Liver (tissue), 9 donors: ENCODE results near the gene ANKS1A. TPM values are rescaled to one million over a fixed set of nuclear protein-coding genes. Genes with fewer than 3 reads are reported as not detected.

ENCODE experiments used
- DNase-seq: peaks from one replicate; pipeline ENCODE4 v3.0.0-alpha.2; 2017; ENCODE audit warnings: low spot score
- H3K27ac ChIP-seq, 2 donors: one replicate each; pipeline ENCODE4 v1.7.0; 2013; ENCODE audit warnings: inconsistent platforms in 2 of 2, low read length in 2 of 2, control low read depth in 1 of 2, low read depth in 1 of 2, mild to moderate bottlenecking in 1 of 2
- H3K27me3 ChIP-seq, 4 donors: one replicate each; pipeline versions ENCODE4 v1.6.1 to v1.7.0; 2013; ENCODE audit warnings: low read length in 3 of 4, inconsistent platforms in 1 of 4, mild to moderate bottlenecking in 1 of 4, moderate library complexity in 1 of 4; ENCODE audit not compliant: control insufficient read depth in 4 of 4, insufficient read depth in 4 of 4
- H3K36me3 ChIP-seq, 4 donors: one replicate each; pipeline versions ENCODE4 v1.6.1 to v1.7.0; 2013; ENCODE audit warnings: low read length in 3 of 4, mild to moderate bottlenecking in 3 of 4, low read depth in 1 of 4, moderate library complexity in 1 of 4; ENCODE audit not compliant: control insufficient read depth in 4 of 4, insufficient read depth in 3 of 4
- H3K4me1 ChIP-seq, 4 donors: one replicate each; pipeline versions ENCODE4 v1.6.1 to v1.7.0; 2013; ENCODE audit warnings: low read length in 3 of 4, mild to moderate bottlenecking in 3 of 4, moderate library complexity in 1 of 4; ENCODE audit not compliant: control insufficient read depth in 4 of 4, insufficient read depth in 4 of 4
- H3K4me3 ChIP-seq, 3 donors: one replicate each; pipeline versions ENCODE4 v1.6.1 to v1.7.0; 2013; ENCODE audit warnings: low read length in 3 of 3, control low read depth in 1 of 3, low read depth in 1 of 3, mild to moderate bottlenecking in 1 of 3
- H3K9ac ChIP-seq, 2 donors: one replicate each; pipeline ENCODE4 v1.7.0; 2013; ENCODE audit warnings: low read length in 2 of 2, mild to moderate bottlenecking in 2 of 2, moderate library complexity in 2 of 2, control low read depth in 1 of 2, low read depth in 1 of 2
- H3K9me3 ChIP-seq, 4 donors: one replicate each; pipeline versions ENCODE4 v1.6.1 to v1.7.0; 2013; ENCODE audit warnings: low read length in 3 of 4; ENCODE audit not compliant: control insufficient read depth in 4 of 4
- EGR1 ChIP-seq, 2 donors: IDR thresholded peaks; 2 replicates each; pipeline ENCODE4 v1.6.1; 2016 to 2018; ENCODE audit warnings: antibody characterized with exemption in 2 of 2, low read depth in 2 of 2
- FOXA1 ChIP-seq: IDR thresholded peaks from 2 replicates; pipeline ENCODE4 v1.6.1; 2016; ENCODE audit warnings: antibody characterized with exemption
- FOXA2 ChIP-seq: IDR thresholded peaks from 2 replicates; pipeline ENCODE4 v1.6.1; 2016; ENCODE audit warnings: antibody characterized with exemption
- GABPA ChIP-seq, 2 donors: IDR thresholded peaks in 1 of 2; conservative IDR thresholded peaks in 1 of 2; 2 replicates each; pipeline ENCODE4 v1.6.1; 2016; ENCODE audit warnings: antibody characterized with exemption in 2 of 2, mild to moderate bottlenecking in 1 of 2, moderate library complexity in 1 of 2
- HNF4A ChIP-seq, 2 donors: conservative IDR thresholded peaks; 2 replicates each; pipeline ENCODE4 v1.6.1; 2016; ENCODE audit warnings: antibody characterized with exemption in 2 of 2, mild to moderate bottlenecking in 2 of 2
- HNF4G ChIP-seq: IDR thresholded peaks from 2 replicates; pipeline ENCODE4 v1.6.1; 2016; ENCODE audit warnings: antibody characterized with exemption
- JUND ChIP-seq, 2 donors: IDR thresholded peaks; 2 replicates each; pipeline ENCODE4 v1.6.1; 2016; ENCODE audit warnings: antibody characterized with exemption in 2 of 2
- NR2F2 ChIP-seq: IDR thresholded peaks from 2 replicates; pipeline ENCODE4 v1.6.1; 2016; ENCODE audit warnings: antibody characterized with exemption
- RAD21 ChIP-seq, 2 donors: IDR thresholded peaks; 2 replicates each; pipeline ENCODE4 v1.6.1; 2016; ENCODE audit warnings: antibody characterized with exemption in 2 of 2, mild to moderate bottlenecking in 2 of 2
- SP1 ChIP-seq: IDR thresholded peaks from 2 replicates; pipeline ENCODE4 v1.6.1; 2018; ENCODE audit warnings: antibody characterized with exemption, mild to moderate bottlenecking
- TAF1 ChIP-seq: conservative IDR thresholded peaks from 2 replicates; pipeline ENCODE4 v1.6.1; 2016; ENCODE audit warnings: antibody characterized with exemption, mild to moderate bottlenecking
- YY1 ChIP-seq: IDR thresholded peaks from 2 replicates; pipeline ENCODE4 v1.6.1; 2016; ENCODE audit warnings: antibody characterized with exemption, mild to moderate bottlenecking
- WGBS: extraction: QIAGEN DNeasy Blood & Tissue Kit; methylation state at CpG from one replicate; pipeline ENCODE4 v1.1.7; 2013; 5-methylcytosine and 5-hydroxymethylcytosine counted together
- polyA plus RNA-seq, 2 donors: library from polyadenylated mRNA; stranded (reverse) in 1 of 2; unstranded in 1 of 2; fragments of 200-250 nt in 1 of 2; fragments of >200 nt in 1 of 2; fragmentation: Nextera tagmentation in 1 of 2; extraction: Ambion mirVana in 1 of 2; gene quantifications; one replicate each; pipeline versions ENCODE4 v1.2.1 to v1.2.3, GENCODE V29; 2013 to 2015
- total RNA-seq, 2 donors: library from RNA; depleted of rRNA; stranded (reverse); fragments of >200 nt; gene quantifications; one replicate each; pipeline ENCODE4 v1.2.3, GENCODE V29; 2014
- TF ChIP-seq, protein P1 (sequence below): IDR thresholded peaks from 2 replicates; pipeline ENCODE4 v1.6.1; 2016; ENCODE audit warnings: antibody characterized with exemption
- TF ChIP-seq, protein P2 (sequence below): IDR thresholded peaks from 2 replicates; pipeline ENCODE4 v1.6.1; 2016; ENCODE audit warnings: antibody characterized with exemption
- TF ChIP-seq, protein P3 (sequence below): fragments of 150-350 bp; IDR thresholded peaks from 2 replicates; pipeline ENCODE4 v1.5.1; 2017; ENCODE audit warnings: improper control_type of control experiment, low read depth, low read length; ENCODE audit not compliant: missing input control
- TF ChIP-seq, protein P4 (sequence below): IDR thresholded peaks from 2 replicates; pipeline ENCODE4 v1.6.1; 2016; ENCODE audit warnings: antibody characterized with exemption
- TF ChIP-seq, protein P5 (sequence below): IDR thresholded peaks from 2 replicates; pipeline ENCODE4 v1.6.1; 2016; ENCODE audit warnings: antibody characterized with exemption, mild to moderate bottlenecking
- donor health status: healthy.
- donor health status: healthy.
- donor health status: healthy.
- donor health status: healthy.
- donor health status: healthy.

The ANKS1A gene
- total and polyA plus RNA-seq, 4 donors: 4.3 to 18.7 (median 6.7) TPM

DNA sequence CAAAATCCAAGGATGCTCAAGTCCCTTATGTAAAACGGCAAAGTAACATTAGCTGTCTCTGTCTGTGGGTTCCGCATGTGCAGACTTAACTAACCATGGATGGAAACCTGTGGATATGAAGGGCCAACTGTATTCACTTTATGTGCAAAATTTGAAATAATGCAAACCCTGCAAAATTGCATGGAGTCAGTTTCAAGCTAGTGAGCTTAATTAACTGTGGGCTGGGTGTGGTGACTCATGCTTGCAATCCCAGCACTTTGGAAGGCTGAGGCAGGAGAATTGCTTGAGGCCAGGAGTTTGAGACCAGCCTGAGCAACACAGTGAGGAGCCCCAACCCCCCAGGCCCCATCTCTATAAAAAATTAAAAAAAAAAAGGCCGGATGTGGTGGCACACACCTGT is 81.4 kb downstream of the ANKS1A start:
- TF ChIP-seq GABPA (IDR thresholded peaks at IDR 0.05 in 1 of 2, conservative IDR thresholded peaks at IDR 0.05 in 1 of 2): no peak
- TF ChIP-seq, protein P1, sequence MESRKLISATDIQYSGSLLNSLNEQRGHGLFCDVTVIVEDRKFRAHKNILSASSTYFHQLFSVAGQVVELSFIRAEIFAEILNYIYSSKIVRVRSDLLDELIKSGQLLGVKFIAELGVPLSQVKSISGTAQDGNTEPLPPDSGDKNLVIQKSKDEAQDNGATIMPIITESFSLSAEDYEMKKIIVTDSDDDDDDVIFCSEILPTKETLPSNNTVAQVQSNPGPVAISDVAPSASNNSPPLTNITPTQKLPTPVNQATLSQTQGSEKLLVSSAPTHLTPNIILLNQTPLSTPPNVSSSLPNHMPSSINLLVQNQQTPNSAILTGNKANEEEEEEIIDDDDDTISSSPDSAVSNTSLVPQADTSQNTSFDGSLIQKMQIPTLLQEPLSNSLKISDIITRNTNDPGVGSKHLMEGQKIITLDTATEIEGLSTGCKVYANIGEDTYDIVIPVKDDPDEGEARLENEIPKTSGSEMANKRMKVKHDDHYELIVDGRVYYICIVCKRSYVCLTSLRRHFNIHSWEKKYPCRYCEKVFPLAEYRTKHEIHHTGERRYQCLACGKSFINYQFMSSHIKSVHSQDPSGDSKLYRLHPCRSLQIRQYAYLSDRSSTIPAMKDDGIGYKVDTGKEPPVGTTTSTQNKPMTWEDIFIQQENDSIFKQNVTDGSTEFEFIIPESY: no peak
- TF ChIP-seq HNF4G: no peak
- no peak for TF ChIP-seq NR2F2
- no peak for TF ChIP-seq JUND (IDR thresholded peaks at IDR 0.05)
- TF ChIP-seq HNF4A (conservative IDR thresholded peaks at IDR 0.05): no peak
- TF ChIP-seq TAF1: no peak
- TF ChIP-seq, protein P2, sequence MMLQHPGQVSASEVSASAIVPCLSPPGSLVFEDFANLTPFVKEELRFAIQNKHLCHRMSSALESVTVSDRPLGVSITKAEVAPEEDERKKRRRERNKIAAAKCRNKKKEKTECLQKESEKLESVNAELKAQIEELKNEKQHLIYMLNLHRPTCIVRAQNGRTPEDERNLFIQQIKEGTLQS: no peak
- WGBS: 95% methylated on average over 3 of the region's 3 CpGs
- no peak for DNase-seq
- Histone ChIP-seq H3K27me3 (no peaks in the 10 kb centered on the region), H3K36me3 (peaks cover 0 to 22% (median 12%) of the 10 kb centered on the region in 4 donors), H3K4me3 (no peak overlapping the region), H3K27ac (no peak overlapping the region), H3K9me3 (no peaks in the 10 kb centered on the region), H3K9ac (no peak overlapping the region), H3K4me1 (no peaks in the 10 kb centered on the region)

DNA sequence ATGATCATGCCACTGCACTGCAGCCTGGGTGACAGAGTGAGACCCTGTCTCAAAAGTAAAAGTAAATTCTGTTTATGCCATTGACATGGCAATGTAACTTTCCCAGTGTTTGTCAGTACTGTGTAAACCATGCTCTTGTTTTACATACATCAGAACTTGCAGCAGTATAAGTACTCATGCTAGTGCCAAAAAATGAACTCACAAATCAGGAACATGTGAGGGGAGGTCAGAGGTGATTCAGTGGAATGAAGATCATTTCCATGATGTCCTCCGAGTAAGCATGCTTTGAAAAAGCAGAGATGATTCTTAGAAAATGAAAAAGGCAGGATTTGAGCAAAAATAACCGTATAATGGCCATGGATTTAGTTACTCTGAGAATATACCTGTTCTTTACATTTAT is 81.9 kb downstream of the ANKS1A start:
- DNase-seq: no peak
- Histone ChIP-seq H3K9me3 (no peaks in the 10 kb centered on the region), H3K4me1 (no peaks in the 10 kb centered on the region), H3K27ac (no peak overlapping the region), H3K36me3 (peaks cover 0 to 22% (median 12%) of the 10 kb centered on the region in 4 donors), H3K9ac (no peak overlapping the region), H3K4me3 (no peak overlapping the region), H3K27me3 (no peaks in the 10 kb centered on the region)
- TF ChIP-seq RAD21 (IDR thresholded peaks at IDR 0.05) (no peak), HNF4G (no peak), SP1 (no peak), NR2F2 (no peak), JUND (IDR thresholded peaks at IDR 0.05) (no peak), YY1 (no peak), FOXA2 (no peak), TAF1 (no peak), EGR1 (IDR thresholded peaks at IDR 0.05; ENCODE audit: low read depth in 2 of 2) (no peak), GABPA (IDR thresholded peaks at IDR 0.05 in 1 of 2, conservative IDR thresholded peaks at IDR 0.05 in 1 of 2) (no peak), FOXA1 (no peak), HNF4A (conservative IDR thresholded peaks at IDR 0.05) (no peak)
- TF ChIP-seq, protein P3, sequence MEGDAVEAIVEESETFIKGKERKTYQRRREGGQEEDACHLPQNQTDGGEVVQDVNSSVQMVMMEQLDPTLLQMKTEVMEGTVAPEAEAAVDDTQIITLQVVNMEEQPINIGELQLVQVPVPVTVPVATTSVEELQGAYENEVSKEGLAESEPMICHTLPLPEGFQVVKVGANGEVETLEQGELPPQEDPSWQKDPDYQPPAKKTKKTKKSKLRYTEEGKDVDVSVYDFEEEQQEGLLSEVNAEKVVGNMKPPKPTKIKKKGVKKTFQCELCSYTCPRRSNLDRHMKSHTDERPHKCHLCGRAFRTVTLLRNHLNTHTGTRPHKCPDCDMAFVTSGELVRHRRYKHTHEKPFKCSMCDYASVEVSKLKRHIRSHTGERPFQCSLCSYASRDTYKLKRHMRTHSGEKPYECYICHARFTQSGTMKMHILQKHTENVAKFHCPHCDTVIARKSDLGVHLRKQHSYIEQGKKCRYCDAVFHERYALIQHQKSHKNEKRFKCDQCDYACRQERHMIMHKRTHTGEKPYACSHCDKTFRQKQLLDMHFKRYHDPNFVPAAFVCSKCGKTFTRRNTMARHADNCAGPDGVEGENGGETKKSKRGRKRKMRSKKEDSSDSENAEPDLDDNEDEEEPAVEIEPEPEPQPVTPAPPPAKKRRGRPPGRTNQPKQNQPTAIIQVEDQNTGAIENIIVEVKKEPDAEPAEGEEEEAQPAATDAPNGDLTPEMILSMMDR: no peak
- TF ChIP-seq, protein P4, sequence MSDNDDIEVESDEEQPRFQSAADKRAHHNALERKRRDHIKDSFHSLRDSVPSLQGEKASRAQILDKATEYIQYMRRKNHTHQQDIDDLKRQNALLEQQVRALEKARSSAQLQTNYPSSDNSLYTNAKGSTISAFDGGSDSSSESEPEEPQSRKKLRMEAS: no peak
- TF ChIP-seq, protein P1: no peak
- TF ChIP-seq, protein P5, sequence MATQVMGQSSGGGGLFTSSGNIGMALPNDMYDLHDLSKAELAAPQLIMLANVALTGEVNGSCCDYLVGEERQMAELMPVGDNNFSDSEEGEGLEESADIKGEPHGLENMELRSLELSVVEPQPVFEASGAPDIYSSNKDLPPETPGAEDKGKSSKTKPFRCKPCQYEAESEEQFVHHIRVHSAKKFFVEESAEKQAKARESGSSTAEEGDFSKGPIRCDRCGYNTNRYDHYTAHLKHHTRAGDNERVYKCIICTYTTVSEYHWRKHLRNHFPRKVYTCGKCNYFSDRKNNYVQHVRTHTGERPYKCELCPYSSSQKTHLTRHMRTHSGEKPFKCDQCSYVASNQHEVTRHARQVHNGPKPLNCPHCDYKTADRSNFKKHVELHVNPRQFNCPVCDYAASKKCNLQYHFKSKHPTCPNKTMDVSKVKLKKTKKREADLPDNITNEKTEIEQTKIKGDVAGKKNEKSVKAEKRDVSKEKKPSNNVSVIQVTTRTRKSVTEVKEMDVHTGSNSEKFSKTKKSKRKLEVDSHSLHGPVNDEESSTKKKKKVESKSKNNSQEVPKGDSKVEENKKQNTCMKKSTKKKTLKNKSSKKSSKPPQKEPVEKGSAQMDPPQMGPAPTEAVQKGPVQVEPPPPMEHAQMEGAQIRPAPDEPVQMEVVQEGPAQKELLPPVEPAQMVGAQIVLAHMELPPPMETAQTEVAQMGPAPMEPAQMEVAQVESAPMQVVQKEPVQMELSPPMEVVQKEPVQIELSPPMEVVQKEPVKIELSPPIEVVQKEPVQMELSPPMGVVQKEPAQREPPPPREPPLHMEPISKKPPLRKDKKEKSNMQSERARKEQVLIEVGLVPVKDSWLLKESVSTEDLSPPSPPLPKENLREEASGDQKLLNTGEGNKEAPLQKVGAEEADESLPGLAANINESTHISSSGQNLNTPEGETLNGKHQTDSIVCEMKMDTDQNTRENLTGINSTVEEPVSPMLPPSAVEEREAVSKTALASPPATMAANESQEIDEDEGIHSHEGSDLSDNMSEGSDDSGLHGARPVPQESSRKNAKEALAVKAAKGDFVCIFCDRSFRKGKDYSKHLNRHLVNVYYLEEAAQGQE: no peak
- WGBS: 91% methylated on average over 2 of the region's 2 CpGs
